ENCODE data around the gene TAF1B. TPM values are rescaled to one million over a fixed set of nuclear protein-coding genes. Genes with fewer than 3 reads are reported as not detected.

Gene TAF1B
- total RNA-seq, 1 donor from 2014 or later = 22.9 TPM

GRCh38 chr2:9975328-9975727 lies 132.1 kb downstream of the TAF1B start:
- Histone ChIP-seq H3K4me1 (peaks cover 41% of the 10 kb centered on the region), H3K4me3 (no peak overlapping the region), H3K9me3 (no peaks in the 10 kb centered on the region), H3K27me3 (ENCODE audit: low read depth) (no peaks in the 10 kb centered on the region), H3K27ac (no peak overlapping the region), H3K36me3 (no peaks in the 10 kb centered on the region)
- peak; percentile 59 to 80 for ATAC-seq
- TF ChIP-seq CTCF (IDR thresholded peaks at IDR 0.05) = no peak
- DNase-seq = peak; percentile 64
- intact Hi-C loops (cut with DNase I) = no loop called here

- Histone ChIP-seq H3K27me3 (ENCODE audit: low read depth) (no peaks in the 10 kb centered on the region), H3K4me1 (peaks cover 36% of the 10 kb centered on the region), H3K27ac (no peak overlapping the region), H3K4me3 (no peak overlapping the region), H3K36me3 (no peaks in the 10 kb centered on the region), H3K9me3 (no peaks in the 10 kb centered on the region)
- DNase-seq = no peak
- intact Hi-C loops (cut with DNase I) = no loop called here
- TF ChIP-seq CTCF (IDR thresholded peaks at IDR 0.05) = no peak
- ATAC-seq = peak in 1 of 2 donors; percentile 62
Observed at GRCh38 chr2:9975805-9976447, 132.7 kb downstream of the TAF1B start.

GRCh38 chr2:9979977-9980376 lies 136.7 kb downstream of the TAF1B start:
- H3K4me3 ChIP-seq = no peak overlapping the region
- no peaks in the 10 kb centered on the region for H3K27me3 ChIP-seq (ENCODE audit: low read depth)
- H3K36me3 ChIP-seq = no peaks in the 10 kb centered on the region
- no peak for DNase-seq
- H3K4me1 ChIP-seq = peaks cover 36% of the 10 kb centered on the region
- no peak for ATAC-seq
- no peak for TF ChIP-seq CTCF (IDR thresholded peaks at IDR 0.05)
- H3K9me3 ChIP-seq = no peaks in the 10 kb centered on the region
- H3K27ac ChIP-seq = no peak overlapping the region
- intact Hi-C loops (cut with DNase I) = loop anchor here (10.0 kb wide), 1 partner anchor 65 kb away; the partner anchor contains the start of gene KLF11

GRCh38 chr2:9980520-9980919 lies 137.2 kb downstream of the TAF1B start:
- H3K27ac ChIP-seq = no peak overlapping the region
- no peak for TF ChIP-seq CTCF (IDR thresholded peaks at IDR 0.05)
- ATAC-seq = no peak

GRCh38 chr2:9981655-9982054 lies 138.4 kb downstream of the TAF1B start:
- intact Hi-C loops (cut with DNase I) = loop anchor here (10.0 kb wide), 1 partner anchor 63 kb away; the partner anchor contains the start of gene KLF11
- Histone ChIP-seq H3K4me1 (peaks cover 23% of the 10 kb centered on the region), H3K4me3 (no peak overlapping the region), H3K27me3 (ENCODE audit: low read depth) (no peaks in the 10 kb centered on the region), H3K36me3 (no peaks in the 10 kb centered on the region), H3K9me3 (no peaks in the 10 kb centered on the region), H3K27ac (no peak overlapping the region)
- no peak for ATAC-seq
- DNase-seq = no peak
- no peak for TF ChIP-seq CTCF (IDR thresholded peaks at IDR 0.05)

More at GRCh38 chr2:9980520-9980919, 137.2 kb downstream of the TAF1B start:
- DNase-seq = no peak
- Histone ChIP-seq H3K27me3 (ENCODE audit: low read depth) (no peaks in the 10 kb centered on the region), H3K36me3 (no peaks in the 10 kb centered on the region), H3K4me3 (no peak overlapping the region), H3K4me1 (peaks cover 32% of the 10 kb centered on the region), H3K9me3 (no peaks in the 10 kb centered on the region)
- intact Hi-C loops (cut with DNase I) = loop anchor here (10.0 kb wide), 1 partner anchor 64 kb away; the partner anchor contains the start of gene KLF11
